Erythroblast (primary cell): ENCODE results near the gene NPIPA2.
"Not testable (repeated sequence)": the region's sequence is repeated elsewhere in the genome, so short reads cannot be mapped to it uniquely, and the experiment has no call there.

Source experiments
- GATA1 ChIP-seq: IDR thresholded peaks from 2 replicates; pipeline ENCODE4 v1.6.1; 2011; ENCODE audit warnings: low read depth, mild to moderate bottlenecking, control low read depth, low read length, moderate library complexity
- POLR2A ChIP-seq: IDR thresholded peaks from 2 replicates; pipeline ENCODE4 v1.6.1; 2011; ENCODE audit warnings: mild to moderate bottlenecking, low read length

DNA sequence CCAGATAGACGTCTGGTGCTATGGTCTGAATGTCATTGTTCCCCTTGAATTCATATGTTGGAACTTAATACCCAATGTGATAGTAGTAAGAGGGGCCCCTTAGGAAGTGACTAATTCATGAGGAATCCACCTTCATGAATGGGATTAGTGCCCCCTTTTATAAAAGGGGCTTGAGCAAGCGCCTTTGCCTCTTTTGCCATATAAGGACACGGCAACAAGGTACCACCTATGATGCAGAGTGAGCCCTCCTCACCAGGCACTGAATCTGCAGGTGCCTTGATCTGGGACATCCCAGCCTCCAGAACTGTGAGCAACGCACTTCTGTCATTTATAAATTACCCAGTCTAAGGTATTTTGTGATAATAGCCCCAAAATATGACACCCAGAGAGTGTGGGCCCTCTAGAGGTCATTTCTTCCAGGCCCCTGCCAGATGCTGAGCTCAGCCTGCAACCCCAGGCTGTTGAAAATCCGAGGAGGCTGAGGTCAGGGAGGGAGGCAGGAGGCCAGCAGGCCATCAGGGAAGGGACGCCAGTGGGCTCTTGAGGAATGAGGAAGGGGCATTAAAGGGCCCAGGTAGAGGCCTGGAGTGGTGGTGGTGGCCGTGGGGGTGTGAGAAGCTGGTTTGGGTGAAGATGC is 48.1 kb downstream of the NPIPA2 start:
- not testable (repeated sequence) for TF ChIP-seq POLR2A, GATA1
